ENCODE data around the gene KRIT1. TPM values are rescaled to one million over a fixed set of nuclear protein-coding genes. Genes with fewer than 3 reads are reported as not detected.

The KRIT1 gene
- total RNA-seq, 2 experiments from 2014 or later, result 21.5 to 27.9 TPM

Small RNA genes lying within 50 kb of the gene (microRNA-seq; reads per million reads assigned to microRNA genes)
- gene MIR1285-1 (ENCODE audit: borderline microRNAs expressed, borderline replicate concordance), result not detected

Other genes with a start within 250 kb of the KRIT1 start
- 10 to 100 TPM; 52.8 to 55.5 TPM for gene CYP51A1, start 111.4 kb downstream of the KRIT1 start, total RNA-seq
- gene LRRD1, start 66.8 kb downstream of the KRIT1 start, total RNA-seq, result not detected
- 10 to 100 TPM; 37.9 to 38.4 TPM for gene ANKIB1, start 60 bp upstream of the KRIT1 start, total RNA-seq
- gene GATAD1, start 201.6 kb upstream of the KRIT1 start, total RNA-seq, result 10 to 100 TPM; 27.5 to 29.6 TPM
- gene ERVW-1, start 232.0 kb upstream of the KRIT1 start, total RNA-seq, result not detected

Measured in activated naive CD4-positive, alpha-beta T cell treated with anti-CD3 and anti-CD28 coated beads for 36 hours (primary cell).